GM19455 (cell line): Measurements from ENCODE around the gene JADE2.

Experiments
- ATAC-seq: cut with Tn5 transposase; IDR thresholded peaks from one replicate; pipeline ENCODE4 v1.9.1; 2021; ENCODE audit not compliant: unreplicated experiment

The JADE2 gene

GRCh38 chr5:134626369-134627014, 101.0 kb downstream of the JADE2 start:
- no peak for ATAC-seq
